PC-3 (cell line): ENCODE results near the gene DCBLD1.

ENCODE experiments used
- CTCF ChIP-seq: fragments of 300-600 bp; sonication (generic); conservative IDR thresholded peaks from 2 replicates; pipeline ENCODE4 v1.5.1; 2017; ENCODE audit warnings: antibody characterized with exemption, low read depth, mild to moderate bottlenecking, low read length
- EZH2 ChIP-seq: fragments of 300-600 bp; sonication (generic); IDR thresholded peaks from one replicate; pipeline ENCODE4 v1.6.1; 2017; ENCODE audit warnings: antibody characterized with exemption, mild to moderate bottlenecking, low read length; ENCODE audit not compliant: unreplicated experiment
- EZH2phosphoT487 ChIP-seq: fragments of 300-600 bp; sonication (generic); IDR thresholded peaks from 2 replicates; pipeline ENCODE4 v1.6.1; 2018; ENCODE audit warnings: mild to moderate bottlenecking, antibody characterized with exemption, low read length, borderline replicate concordance

GRCh38 chr6:117467876-117468275, 14.6 kb upstream of the DCBLD1 start:
- no peak for TF ChIP-seq CTCF
- no peak for TF ChIP-seq EZH2
- no peak for TF ChIP-seq EZH2phosphoT487
